ENCODE results near the gene PKN3.

DNA sequence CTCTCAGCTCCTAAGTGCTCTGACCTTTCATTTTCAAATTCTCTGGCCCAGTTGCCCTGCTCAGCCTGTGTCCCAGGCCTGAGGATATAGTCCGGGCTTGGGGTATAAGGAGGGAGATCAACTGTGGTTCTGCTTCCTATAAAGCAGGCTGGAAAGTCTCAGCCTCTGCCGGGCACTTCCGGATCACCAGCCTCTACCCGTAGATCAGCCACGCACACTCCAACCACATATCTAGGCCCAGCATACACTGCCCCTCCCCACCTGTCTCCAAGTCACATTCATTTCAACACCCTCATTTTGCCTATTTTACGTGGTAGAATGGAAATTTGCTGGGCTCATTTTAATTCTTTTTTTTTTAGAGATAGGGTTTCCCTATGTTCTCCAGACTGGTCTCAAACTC lies 66.3 kb downstream of the PKN3 start:
- TF ChIP-seq, protein P1, sequence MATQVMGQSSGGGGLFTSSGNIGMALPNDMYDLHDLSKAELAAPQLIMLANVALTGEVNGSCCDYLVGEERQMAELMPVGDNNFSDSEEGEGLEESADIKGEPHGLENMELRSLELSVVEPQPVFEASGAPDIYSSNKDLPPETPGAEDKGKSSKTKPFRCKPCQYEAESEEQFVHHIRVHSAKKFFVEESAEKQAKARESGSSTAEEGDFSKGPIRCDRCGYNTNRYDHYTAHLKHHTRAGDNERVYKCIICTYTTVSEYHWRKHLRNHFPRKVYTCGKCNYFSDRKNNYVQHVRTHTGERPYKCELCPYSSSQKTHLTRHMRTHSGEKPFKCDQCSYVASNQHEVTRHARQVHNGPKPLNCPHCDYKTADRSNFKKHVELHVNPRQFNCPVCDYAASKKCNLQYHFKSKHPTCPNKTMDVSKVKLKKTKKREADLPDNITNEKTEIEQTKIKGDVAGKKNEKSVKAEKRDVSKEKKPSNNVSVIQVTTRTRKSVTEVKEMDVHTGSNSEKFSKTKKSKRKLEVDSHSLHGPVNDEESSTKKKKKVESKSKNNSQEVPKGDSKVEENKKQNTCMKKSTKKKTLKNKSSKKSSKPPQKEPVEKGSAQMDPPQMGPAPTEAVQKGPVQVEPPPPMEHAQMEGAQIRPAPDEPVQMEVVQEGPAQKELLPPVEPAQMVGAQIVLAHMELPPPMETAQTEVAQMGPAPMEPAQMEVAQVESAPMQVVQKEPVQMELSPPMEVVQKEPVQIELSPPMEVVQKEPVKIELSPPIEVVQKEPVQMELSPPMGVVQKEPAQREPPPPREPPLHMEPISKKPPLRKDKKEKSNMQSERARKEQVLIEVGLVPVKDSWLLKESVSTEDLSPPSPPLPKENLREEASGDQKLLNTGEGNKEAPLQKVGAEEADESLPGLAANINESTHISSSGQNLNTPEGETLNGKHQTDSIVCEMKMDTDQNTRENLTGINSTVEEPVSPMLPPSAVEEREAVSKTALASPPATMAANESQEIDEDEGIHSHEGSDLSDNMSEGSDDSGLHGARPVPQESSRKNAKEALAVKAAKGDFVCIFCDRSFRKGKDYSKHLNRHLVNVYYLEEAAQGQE (IDR thresholded peaks at IDR 0.05; ENCODE audit: insufficient read depth in 1 of 2, low read depth in 2 of 2, low read length in 2 of 2): no peak
- TF ChIP-seq TAF1 (IDR thresholded peaks at IDR 0.05; ENCODE audit: borderline replicate concordance, insufficient read depth, low read length): no peak
